ENCODE measurements around the gene TRPM5. TPM values are rescaled to one million over a fixed set of nuclear protein-coding genes. Genes with fewer than 3 reads are reported as not detected.

Gene TRPM5
- polyA plus RNA-seq, 3 donors = 1.7 to 2.2 (median 2.1) TPM

GRCh38 chr11:2437516-2437915, 6.8 kb downstream of the TRPM5 start:
- no peak for DNase-seq (ENCODE audit: low read depth in 3 of 3, low spot score in 2 of 3)

GRCh38 chr11:2436521-2437031, 7.7 kb downstream of the TRPM5 start:
- no peak for DNase-seq (ENCODE audit: low read depth in 3 of 3, low spot score in 2 of 3)

GRCh38 chr11:2436013-2436520, 8.2 kb downstream of the TRPM5 start:
- DNase-seq (ENCODE audit: low read depth in 3 of 3, low spot score in 2 of 3) = no peak

GRCh38 chr11:2435288-2436012, 8.9 kb downstream of the TRPM5 start:
- DNase-seq (ENCODE audit: low read depth in 3 of 3, low spot score in 2 of 3) = no peak

GRCh38 chr11:2434506-2435255, 9.6 kb downstream of the TRPM5 start:
- DNase-seq (ENCODE audit: low read depth in 3 of 3, low spot score in 2 of 3) = no peak

GRCh38 chr11:2434008-2434407, 10.3 kb downstream of the TRPM5 start:
- no peak for DNase-seq (ENCODE audit: low read depth in 3 of 3, low spot score in 2 of 3)

GRCh38 chr11:2433106-2433925, 11.0 kb downstream of the TRPM5 start:
- no peak for DNase-seq (ENCODE audit: low read depth in 3 of 3, low spot score in 2 of 3)

- DNase-seq (ENCODE audit: low read depth in 3 of 3, low spot score in 2 of 3) = no peak
Observed at GRCh38 chr11:2432628-2433071, 11.7 kb downstream of the TRPM5 start.

- DNase-seq (ENCODE audit: low read depth in 3 of 3, low spot score in 2 of 3) = no peak
Observed at GRCh38 chr11:2432171-2432621, 12.1 kb downstream of the TRPM5 start.

GRCh38 chr11:2431395-2431794, 12.9 kb downstream of the TRPM5 start:
- no peak for DNase-seq (ENCODE audit: low read depth in 3 of 3, low spot score in 2 of 3)

- DNase-seq (ENCODE audit: low read depth in 3 of 3, low spot score in 2 of 3) = no peak
Observed at GRCh38 chr11:2428322-2428795, 16.0 kb downstream of the TRPM5 start.

GRCh38 chr11:2427721-2428321, 16.5 kb downstream of the TRPM5 start:
- no peak for DNase-seq (ENCODE audit: low read depth in 3 of 3, low spot score in 2 of 3)

GRCh38 chr11:2426826-2427521, 17.3 kb downstream of the TRPM5 start:
- no peak for DNase-seq (ENCODE audit: low read depth in 3 of 3, low spot score in 2 of 3)

GRCh38 chr11:2426221-2426620, 18.1 kb downstream of the TRPM5 start:
- DNase-seq (ENCODE audit: low read depth in 3 of 3, low spot score in 2 of 3) = no peak

GRCh38 chr11:2425506-2425905, 18.8 kb downstream of the TRPM5 start:
- no peak for DNase-seq (ENCODE audit: low read depth in 3 of 3, low spot score in 2 of 3)

GRCh38 chr11:2424811-2425495, 19.4 kb downstream of the TRPM5 start:
- no peak for DNase-seq (ENCODE audit: low read depth in 3 of 3, low spot score in 2 of 3)

GRCh38 chr11:2423157-2424025, 20.9 kb downstream of the TRPM5 start:
- DNase-seq (ENCODE audit: low read depth in 3 of 3, low spot score in 2 of 3) = no peak

Measured in right renal cortex interstitium (tissue), 3 donors.